ENCODE results near the gene DYRK1B. TPM values are rescaled to one million over a fixed set of nuclear protein-coding genes. Genes with fewer than 3 reads are reported as not detected.

Gene DYRK1B
- total RNA-seq, 1 donor from 2014 or later, result 7.8 TPM

- H3K27ac ChIP-seq, result peak overlapping the region; percentile 77
- H3K27ac Mint-ChIP-seq, result no peak overlapping the region
These were observed 8.4 kb downstream of the DYRK1B start for GRCh38 chr19:39825531-39826076.

GRCh38 chr19:39825093-39825463 lies 8.9 kb downstream of the DYRK1B start:
- no peaks in the 10 kb centered on the region for H3K9me3 Mint-ChIP-seq
- H3K27me3 Mint-ChIP-seq (ENCODE audit: insufficient read depth, low read depth), result peaks cover 7% of the 10 kb centered on the region
- no peaks in the 10 kb centered on the region for H3K4me1 Mint-ChIP-seq
- peak overlapping the region; percentile 77 for H3K27ac ChIP-seq
- peak overlapping the region; percentile 81 for H3K4me3 ChIP-seq
- no peak for DNase-seq (ENCODE audit: low spot score)
- TF ChIP-seq EZH2 (IDR thresholded peaks at IDR 0.05) (no peak), CTCF (IDR thresholded peaks at IDR 0.05) (no peak), EZH2phosphoT487 (IDR thresholded peaks at IDR 0.05) (no peak)
- H3K4me2 ChIP-seq, result peak overlapping the region; percentile 95
- H3K36me3 Mint-ChIP-seq, result peaks cover 22% of the 10 kb centered on the region
- no peaks in the 10 kb centered on the region for H3K27me3 ChIP-seq
- peaks cover 2% of the 10 kb centered on the region for H4K20me1 ChIP-seq (ENCODE audit: low read depth)
- no peak overlapping the region for H3K9ac ChIP-seq
- H3K79me2 ChIP-seq (ENCODE audit: low read depth), result peaks cover 6% of the 10 kb centered on the region
- H3K4me3 Mint-ChIP-seq, result no peak overlapping the region
- peaks cover 11% of the 10 kb centered on the region for H3F3A ChIP-seq (ENCODE audit: low read depth)
- no peaks in the 10 kb centered on the region for H3K4me1 ChIP-seq
- no peak overlapping the region for H2AFZ ChIP-seq (replicated peaks)
- no peaks in the 10 kb centered on the region for H3K9me3 ChIP-seq (ENCODE audit: low read depth)
- H3K36me3 ChIP-seq, result peaks cover 9% of the 10 kb centered on the region
- peak overlapping the region; percentile 72 for H3K27ac Mint-ChIP-seq

More at GRCh38 chr19:39825531-39826076, 8.4 kb downstream of the DYRK1B start:
- Histone ChIP-seq H3K9me3 (ENCODE audit: low read depth) (no peaks in the 10 kb centered on the region), H4K20me1 (ENCODE audit: low read depth) (peaks cover 2% of the 10 kb centered on the region), H3K27me3 (no peaks in the 10 kb centered on the region), H2AFZ (replicated peaks) (no peak overlapping the region), H3K9ac (no peak overlapping the region), H3K79me2 (ENCODE audit: low read depth) (peaks cover 10% of the 10 kb centered on the region), H3K4me3 (no peak overlapping the region), H3F3A (ENCODE audit: low read depth) (peaks cover 11% of the 10 kb centered on the region), H3K36me3 (peaks cover 10% of the 10 kb centered on the region), H3K4me2 (no peak overlapping the region), H3K4me1 (no peaks in the 10 kb centered on the region)
- TF ChIP-seq EZH2 (IDR thresholded peaks at IDR 0.05) (no peak), EZH2phosphoT487 (IDR thresholded peaks at IDR 0.05) (no peak), CTCF (IDR thresholded peaks at IDR 0.05) (no peak)
- Mint-ChIP-seq H3K4me3 (no peak overlapping the region), H3K4me1 (no peaks in the 10 kb centered on the region), H3K9me3 (no peaks in the 10 kb centered on the region), H3K36me3 (peaks cover 27% of the 10 kb centered on the region), H3K27me3 (ENCODE audit: insufficient read depth, low read depth) (peaks cover 10% of the 10 kb centered on the region)
- no peak for DNase-seq (ENCODE audit: low spot score)

- Histone ChIP-seq H3K9ac (peak overlapping the region; percentile 53), H3K4me1 (no peaks in the 10 kb centered on the region), H3K79me2 (ENCODE audit: low read depth) (peaks cover 5% of the 10 kb centered on the region), H3K4me3 (peak overlapping the region; percentile 81), H3K27me3 (no peaks in the 10 kb centered on the region), H3F3A (ENCODE audit: low read depth) (peaks cover 11% of the 10 kb centered on the region), H4K20me1 (ENCODE audit: low read depth) (peaks cover 2% of the 10 kb centered on the region), H3K9me3 (ENCODE audit: low read depth) (no peaks in the 10 kb centered on the region), H3K4me2 (peak overlapping the region; percentile 95), H2AFZ (replicated peaks) (peak overlapping the region; percentile 11), H3K27ac (peak overlapping the region; percentile 77), H3K36me3 (peaks cover 4% of the 10 kb centered on the region)
- Mint-ChIP-seq H3K4me3 (no peak overlapping the region), H3K36me3 (peaks cover 18% of the 10 kb centered on the region), H3K27me3 (ENCODE audit: insufficient read depth, low read depth) (peaks cover 5% of the 10 kb centered on the region), H3K27ac (peak overlapping the region; percentile 72), H3K9me3 (no peaks in the 10 kb centered on the region), H3K4me1 (no peaks in the 10 kb centered on the region)
- peak; percentile 96 for DNase-seq (ENCODE audit: low spot score)
- TF ChIP-seq EZH2phosphoT487 (IDR thresholded peaks at IDR 0.05), result no peak
- no peak for TF ChIP-seq EZH2 (IDR thresholded peaks at IDR 0.05)
- no peak for TF ChIP-seq CTCF (IDR thresholded peaks at IDR 0.05)
These were observed 9.5 kb downstream of the DYRK1B start for GRCh38 chr19:39824143-39825092.

Data from neural progenitor cell (in vitro differentiated cells).